NOMO-1 (cell line): ENCODE measurements around the gene PIGX.

Experiments used
- DNase-seq, 2 experiments: peaks; one replicate each; lab custom pipeline; 2025; ENCODE audit not compliant: unreplicated experiment in 2 of 2; lab: John Stamatoyannopoulos, UW

PIGX gene

DNA sequence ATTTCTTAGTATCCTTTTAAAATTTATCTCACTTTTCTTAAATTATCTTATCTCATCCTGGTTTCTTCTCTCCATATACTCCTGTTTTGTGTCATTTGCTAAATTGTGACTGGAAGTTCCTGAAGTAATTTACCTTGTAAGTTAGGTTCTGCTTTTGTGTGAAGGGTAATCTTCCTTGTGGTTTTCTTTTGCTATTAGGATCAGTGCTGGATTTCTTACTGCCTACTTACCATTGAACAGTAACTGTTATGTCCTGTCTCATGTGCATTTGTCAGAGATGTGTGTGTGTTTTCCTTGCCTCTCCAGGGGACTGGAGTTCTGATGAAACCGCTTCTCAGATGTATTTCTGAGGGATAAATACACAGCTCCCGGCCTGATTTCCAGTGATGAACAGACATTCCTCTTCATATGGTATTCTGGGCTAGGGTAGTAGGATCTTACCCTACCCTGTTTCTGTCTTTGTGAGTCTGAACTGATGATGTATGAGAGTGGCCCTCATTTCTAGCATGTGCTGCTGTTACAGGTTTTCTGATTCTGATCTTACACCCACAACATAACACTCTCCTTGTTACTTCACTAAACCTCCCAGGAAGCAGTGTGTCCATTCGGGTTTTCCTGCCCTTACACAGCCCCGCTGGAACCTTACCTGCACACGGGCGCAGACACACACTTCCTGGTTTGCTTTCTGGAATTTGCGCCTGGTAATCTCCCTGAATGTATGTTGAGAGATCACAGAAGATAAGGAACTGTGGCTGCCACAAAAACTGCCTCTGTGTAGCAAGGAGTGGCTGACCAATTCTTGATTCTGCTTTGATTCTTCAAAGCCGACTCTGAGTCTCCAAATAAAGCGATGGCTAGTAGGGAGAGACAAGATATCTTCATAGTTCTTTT is 42.2 kb downstream of the PIGX start:
- no peak for DNase-seq

DNA sequence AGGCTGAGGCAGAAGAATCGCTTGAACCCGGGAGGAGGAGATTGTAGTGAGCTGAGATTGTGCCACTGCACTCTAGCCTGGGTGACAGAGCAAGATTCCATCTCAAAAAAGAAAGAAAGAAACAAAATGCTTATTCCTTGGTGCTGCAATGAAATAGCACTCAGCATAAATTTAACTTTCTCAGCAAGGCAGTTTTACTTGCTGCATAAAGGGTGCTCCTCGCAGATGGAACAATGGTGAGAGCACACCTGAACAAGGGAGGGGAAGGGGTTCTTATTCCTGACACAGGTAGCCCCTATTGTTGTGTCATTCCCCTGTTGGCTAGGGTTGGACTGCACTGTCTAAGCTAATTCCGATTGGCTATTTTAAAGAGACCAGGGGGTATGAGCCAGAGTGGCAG is 44.6 kb downstream of the PIGX start:
- no peak for DNase-seq

DNA sequence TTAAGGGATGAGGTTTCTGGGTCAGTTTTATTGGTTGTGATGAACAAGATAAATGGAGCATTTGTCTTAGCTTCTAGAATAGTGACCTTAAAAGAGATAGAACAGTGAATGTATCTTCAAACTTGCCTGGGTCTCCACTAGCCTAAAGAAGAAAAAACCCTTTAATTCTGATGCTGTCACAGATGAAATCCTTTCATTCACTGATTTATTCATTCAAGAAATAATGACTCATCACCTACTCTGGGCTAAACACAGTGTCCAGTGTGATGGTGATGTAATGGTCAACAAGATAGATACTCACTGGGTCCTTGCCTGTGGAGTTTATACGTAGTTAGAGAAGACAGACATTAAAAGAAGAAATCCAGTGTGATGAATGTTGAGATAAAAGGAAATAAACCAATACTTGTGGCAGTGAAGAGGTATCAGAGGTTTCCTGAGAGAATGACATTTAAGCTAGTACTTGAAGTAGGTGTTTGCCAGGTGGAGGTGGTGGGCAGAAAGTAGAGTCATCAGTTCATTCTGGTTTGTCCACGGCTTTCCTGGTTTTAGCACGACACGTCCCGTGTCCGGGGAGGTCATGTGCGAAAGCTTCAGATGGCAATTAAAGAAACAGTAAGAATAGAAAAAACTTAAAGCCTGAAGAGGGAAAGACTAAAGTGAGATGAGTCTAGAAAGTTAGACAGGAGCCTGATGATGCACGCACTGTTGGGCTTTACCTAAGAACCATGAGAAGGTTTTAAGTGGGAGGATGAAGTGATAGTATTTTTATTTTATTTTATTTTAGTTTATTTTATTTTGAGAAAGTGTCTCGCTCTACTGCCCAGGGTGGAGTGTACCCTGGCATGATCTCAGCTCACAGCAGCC is 45.9 kb downstream of the PIGX start:
- DNase-seq: no peak

DNA sequence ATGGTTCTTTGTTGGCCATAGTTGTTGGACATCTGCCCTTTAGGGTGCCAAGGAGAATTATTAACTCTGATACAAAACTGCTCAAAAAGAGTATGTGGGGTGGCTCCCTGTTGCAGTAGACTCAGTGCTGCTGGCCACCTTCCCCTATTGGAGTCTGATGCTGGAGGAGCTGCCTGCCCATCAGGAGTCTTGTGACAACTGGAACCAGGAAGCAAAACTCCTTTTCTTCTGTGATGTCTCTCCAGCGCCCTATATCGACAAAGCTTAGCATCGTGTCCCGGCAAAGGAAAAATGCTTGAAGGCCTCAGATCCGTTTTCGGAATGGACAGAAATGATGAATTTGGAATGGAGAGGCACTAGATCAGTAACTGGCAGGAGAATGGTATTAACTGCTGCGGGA is 51.0 kb downstream of the PIGX start:
- no peak for DNase-seq

DNA sequence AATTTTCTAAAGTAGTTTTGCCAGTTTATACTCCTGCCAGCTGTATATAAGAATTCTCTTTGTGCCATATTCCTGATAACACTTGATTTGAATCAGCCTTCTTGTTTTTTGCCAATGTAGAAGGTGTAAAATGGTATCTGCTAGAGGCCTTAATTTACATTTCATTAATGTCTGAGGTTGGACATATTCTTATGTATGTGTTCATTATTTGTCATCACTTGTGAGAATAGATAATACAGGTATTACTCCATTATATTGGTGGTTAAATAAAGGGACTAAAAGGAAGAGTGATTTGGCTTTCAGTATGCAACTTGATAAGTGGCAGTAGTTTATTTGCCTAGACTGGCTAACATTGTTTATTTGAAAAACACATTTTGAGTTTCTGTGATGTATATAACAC is 53.3 kb downstream of the PIGX start:
- DNase-seq: no peak

DNA sequence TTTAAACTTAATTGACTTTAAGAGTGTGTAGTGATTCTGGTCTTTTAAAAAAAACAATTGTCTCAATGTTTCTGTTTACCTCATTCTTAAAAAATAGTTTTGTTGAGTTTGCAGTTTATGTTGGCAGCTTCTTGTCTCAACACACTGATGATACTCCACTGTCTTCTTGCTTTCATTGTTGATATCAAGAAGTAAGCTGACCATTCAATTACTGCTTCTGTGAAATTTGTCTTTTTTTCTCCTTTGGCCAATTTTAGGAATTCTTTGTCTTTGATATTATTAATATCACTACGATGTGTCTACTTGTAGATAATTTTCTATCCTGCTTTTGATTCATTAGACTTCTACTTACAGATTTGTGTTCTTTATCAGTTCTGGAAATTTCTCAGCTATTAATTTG is 58.9 kb downstream of the PIGX start:
- no peak for DNase-seq

DNA sequence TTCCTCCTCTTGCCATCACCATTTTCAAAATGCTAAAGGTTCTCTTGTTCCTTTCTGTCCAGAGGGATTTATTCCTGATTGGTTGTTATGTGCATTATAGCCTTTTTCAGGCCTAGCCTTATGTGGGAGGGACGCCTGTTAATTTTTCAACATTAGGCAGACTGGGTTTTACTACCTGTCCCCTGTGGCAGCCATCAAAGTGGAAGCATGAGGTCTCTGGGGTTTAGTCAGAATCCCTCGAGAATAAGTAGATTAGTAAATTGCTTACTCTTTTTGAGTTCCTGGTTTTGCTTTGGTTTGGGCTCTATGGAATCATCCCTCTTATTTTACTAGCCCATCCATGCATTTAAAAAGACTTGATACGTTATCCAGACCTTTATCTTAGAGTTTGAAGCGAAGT is 59.9 kb downstream of the PIGX start:
- no peak for DNase-seq

DNA sequence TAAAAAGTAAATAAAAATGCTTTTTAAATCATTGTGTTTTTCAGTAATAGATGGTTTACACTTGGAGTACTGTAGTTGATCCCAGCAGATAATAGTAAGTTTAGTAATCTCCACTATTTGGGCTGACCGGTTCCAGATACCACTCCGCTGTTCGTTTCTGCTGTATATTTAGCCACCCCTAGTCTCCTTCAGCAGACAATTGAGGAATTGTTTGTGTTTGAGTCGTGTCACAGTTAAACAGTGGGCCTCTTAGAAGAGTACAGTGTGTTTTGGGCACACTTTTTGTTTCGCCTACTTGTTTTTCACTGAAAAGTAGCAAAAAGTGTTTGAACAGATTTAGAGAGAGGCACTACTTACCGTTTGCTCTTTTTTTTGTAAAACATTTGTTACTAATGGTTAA is 60.7 kb downstream of the PIGX start:
- no peak for DNase-seq

DNA sequence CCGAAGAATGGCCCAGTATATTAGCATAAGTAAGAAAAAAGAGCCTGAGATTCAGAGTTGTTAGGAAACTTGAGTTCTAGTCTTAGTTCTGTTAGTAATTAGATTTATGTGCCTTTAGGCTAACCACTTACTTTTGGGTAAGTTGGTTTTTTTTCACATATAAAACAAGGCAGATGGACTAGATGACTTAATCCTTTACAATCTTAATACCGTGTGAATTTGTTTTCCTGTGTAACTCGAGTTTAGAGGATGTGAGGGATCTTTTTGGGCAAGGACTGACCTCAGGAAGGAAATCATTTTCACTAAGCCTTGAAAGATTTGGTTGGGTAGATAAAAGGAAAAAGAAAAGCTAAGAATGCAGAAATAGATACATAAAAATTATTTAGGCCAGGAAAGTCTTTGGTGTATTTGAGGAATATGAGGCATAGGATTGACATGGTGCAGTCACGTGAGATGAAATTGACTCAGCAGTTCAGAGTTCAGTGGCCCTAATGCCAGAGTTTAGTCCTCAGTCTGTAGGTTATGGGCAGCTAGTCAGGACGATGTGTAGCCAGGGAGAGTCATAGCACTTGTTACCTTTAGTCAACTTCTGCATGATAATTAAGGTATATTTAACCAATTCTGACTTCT is 62.1 kb downstream of the PIGX start:
- DNase-seq: no peak

DNA sequence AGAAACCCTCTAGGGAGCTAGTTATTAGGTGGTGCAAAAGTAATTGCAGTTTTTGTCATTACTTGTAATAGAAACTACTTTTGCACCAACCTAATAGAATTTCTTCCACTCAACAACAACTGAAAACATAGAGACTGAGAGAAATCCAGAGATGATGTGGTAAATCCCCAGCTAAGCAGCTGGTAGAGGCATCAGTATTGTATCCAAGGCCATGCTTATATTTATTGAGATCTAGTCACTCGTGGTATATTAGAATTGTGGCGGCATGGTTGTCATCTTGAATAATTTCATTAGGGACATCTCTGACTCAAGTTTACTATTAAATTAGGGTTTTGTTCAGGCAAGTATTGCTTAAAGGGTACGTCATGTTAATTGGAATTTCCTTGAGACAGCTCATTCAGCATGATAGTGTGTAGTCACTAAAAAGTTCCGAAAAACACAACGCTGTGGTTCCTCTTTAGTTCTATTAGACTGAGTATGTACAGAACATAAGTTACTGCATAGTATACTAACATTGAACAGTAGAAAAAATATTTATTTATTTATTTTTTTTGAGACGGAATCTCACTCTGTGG is 62.8 kb downstream of the PIGX start:
- no peak for DNase-seq

DNA sequence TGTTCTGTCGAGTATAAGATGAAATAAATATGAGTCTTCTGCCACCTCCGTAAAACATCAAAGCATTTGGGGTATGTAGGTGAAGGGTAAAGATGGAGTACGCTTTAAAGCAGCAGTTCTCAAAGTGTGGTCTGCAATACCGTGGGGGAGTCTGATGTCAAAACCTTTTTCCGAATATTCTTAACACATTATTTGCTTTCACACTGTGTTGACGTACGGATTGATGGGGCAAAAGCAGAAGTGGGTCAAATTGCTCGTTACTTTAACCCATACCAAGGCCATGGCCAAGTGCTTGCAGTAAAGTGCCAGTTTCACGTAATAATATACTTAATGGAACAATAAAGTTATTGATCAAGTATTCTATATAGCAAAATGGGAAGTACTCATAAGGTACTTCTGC is 63.8 kb downstream of the PIGX start:
- DNase-seq: peak; percentile 80 to 94

DNA sequence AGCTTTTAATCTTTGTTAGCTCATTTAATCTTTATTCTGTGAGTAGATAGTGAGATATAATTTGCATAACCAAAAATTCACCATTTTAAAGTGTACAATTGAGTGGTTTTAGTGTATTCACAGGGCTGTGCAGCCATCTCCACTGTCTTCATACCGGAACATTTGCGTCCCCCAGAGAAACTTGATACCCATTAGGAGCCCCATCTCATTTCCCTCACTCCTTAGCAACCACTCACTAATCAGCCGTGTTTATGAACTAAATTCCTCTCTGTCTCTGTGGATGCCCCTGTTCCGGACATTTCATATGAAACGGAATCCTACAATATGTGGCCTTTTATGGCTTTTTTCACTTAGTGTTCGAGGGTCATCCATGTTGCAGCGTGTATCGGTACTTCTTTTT is 65.7 kb downstream of the PIGX start:
- DNase-seq: no peak

DNA sequence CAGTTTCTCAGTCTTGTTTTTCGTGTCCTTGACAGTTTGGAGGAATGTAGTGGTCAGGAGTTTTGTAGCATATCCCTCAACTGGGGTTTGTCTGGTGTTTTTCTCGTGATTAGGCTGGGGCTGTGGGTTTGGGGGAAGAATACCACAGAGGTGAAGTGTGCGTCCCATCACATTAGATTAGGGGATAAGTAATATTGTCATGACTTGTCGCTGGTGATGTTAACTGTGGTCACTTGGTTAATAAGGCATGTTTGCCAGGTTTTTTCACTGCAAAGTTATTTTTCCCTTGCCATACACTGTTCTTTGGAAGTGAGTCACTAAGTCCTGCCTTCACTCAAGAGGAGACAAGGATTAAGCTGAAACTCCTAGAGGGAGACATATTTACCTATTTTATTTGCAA is 66.6 kb downstream of the PIGX start:
- DNase-seq: no peak

DNA sequence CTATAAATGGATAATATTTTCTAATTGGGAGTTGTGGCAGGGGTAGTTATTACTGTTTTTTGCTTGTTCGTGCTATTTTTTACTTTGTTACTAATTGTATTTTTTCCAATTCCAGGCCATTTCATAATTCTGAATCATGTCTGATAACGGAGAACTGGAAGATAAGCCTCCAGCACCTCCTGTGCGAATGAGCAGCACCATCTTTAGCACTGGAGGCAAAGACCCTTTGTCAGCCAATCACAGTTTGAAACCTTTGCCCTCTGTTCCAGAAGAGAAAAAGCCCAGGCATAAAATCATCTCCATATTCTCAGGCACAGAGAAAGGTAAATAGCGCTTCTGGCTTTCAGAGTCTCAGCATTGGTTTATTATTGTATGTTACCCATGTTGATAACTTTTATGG is 70.3 kb downstream of the PIGX start:
- no peak for DNase-seq
